ENCODE data around the gene ZNF823. TPM values are rescaled to one million over a fixed set of nuclear protein-coding genes. Genes with fewer than 3 reads are reported as not detected.

Gene ZNF823
- polyA plus RNA-seq, 1 of the 3 experiments (the other 2 are of a cell fraction) = 1.5 TPM

- Histone ChIP-seq H3K9ac (no peak overlapping the region), H3K36me3 (replicated peaks in 1 of 2; ENCODE audit: control insufficient read depth in 1 of 2, insufficient read depth in 2 of 2, low read length in 1 of 2) (peaks cover 27 to 47% of the 10 kb centered on the region in 2 experiments), H3K9me2 (no peaks in the 10 kb centered on the region), H3K4me3 (ENCODE audit: low read depth in 2 of 2, low read length in 1 of 2) (no peak overlapping the region), H3K27me3 (ENCODE audit: insufficient read depth) (no peaks in the 10 kb centered on the region), H3K4me1 (ENCODE audit: control insufficient read depth in 1 of 2, insufficient read depth in 2 of 2, low read depth in 1 of 2, low read length in 1 of 2) (no peaks in the 10 kb centered on the region), H2AFZ (ENCODE audit: low read depth) (no peak overlapping the region), H3K27ac (ENCODE audit: low read depth in 2 of 2, low read length in 1 of 2) (no peak overlapping the region), H3K4me2 (no peak overlapping the region), H3F3A (replicated peaks; ENCODE audit: insufficient read depth) (peaks cover 3% of the 10 kb centered on the region), H4K20me1 (ENCODE audit: insufficient read depth) (no peaks in the 10 kb centered on the region), H3K79me2 (ENCODE audit: insufficient read depth) (no peaks in the 10 kb centered on the region), H3K9me3 (peaks cover 51% of the 10 kb centered on the region)
- 86% methylated on average over 3 of the region's 3 CpGs for WGBS (ENCODE audit: low lambda C conversion rate)
- no peak for DNase-seq
- POLR2A ChIA-PET = no interaction called here
- CTCF ChIA-PET = interaction anchor here (0.7 kb wide), 1 partner anchor 139 kb away, joined by 3 read pairs; no protein-coding TSS in a partner anchor
- no peak for TF ChIP-seq TAF1 (IDR thresholded peaks at IDR 0.05; ENCODE audit: borderline replicate concordance, low read depth, low read length)
- TF ChIP-seq IRF3 (IDR thresholded peaks at IDR 0.05; ENCODE audit: low read depth, low read length) = no peak
- no peak for TF ChIP-seq EP300 (IDR thresholded peaks at IDR 0.05; ENCODE audit: borderline replicate concordance in 1 of 2, low read depth in 1 of 2, low read length in 1 of 2)
- TF ChIP-seq JUND (IDR thresholded peaks at IDR 0.05) = no peak
- no peak for TF ChIP-seq ZBTB33 (IDR thresholded peaks at IDR 0.05; ENCODE audit: borderline replicate concordance, low read depth)
- no peak for TF ChIP-seq NRF1 (IDR thresholded peaks at IDR 0.05; ENCODE audit: low read depth, low read length)
- TF ChIP-seq FOXM1 (IDR thresholded peaks at IDR 0.05; ENCODE audit: low read depth) = no peak
- no peak for TF ChIP-seq TCF12 (IDR thresholded peaks at IDR 0.05)
- TF ChIP-seq MXI1 (IDR thresholded peaks at IDR 0.05; ENCODE audit: low read depth, low read length) = no peak
- TF ChIP-seq REST (IDR thresholded peaks at IDR 0.05; ENCODE audit: low read depth, low read length) = no peak
- TF ChIP-seq FOSL2 (IDR thresholded peaks at IDR 0.05; ENCODE audit: borderline replicate concordance, low read depth) = no peak
- no peak for TF ChIP-seq GABPA (IDR thresholded peaks at IDR 0.05; ENCODE audit: low read depth)
- no peak for TF ChIP-seq NFIC (IDR thresholded peaks at IDR 0.05; ENCODE audit: borderline replicate concordance)
- TF ChIP-seq RXRA (IDR thresholded peaks at IDR 0.05; ENCODE audit: borderline replicate concordance, low read depth) = no peak
- no peak for TF ChIP-seq YY1 (IDR thresholded peaks at IDR 0.05; ENCODE audit: low read depth)
These were observed 45.6 kb upstream of the ZNF823 start for GRCh38 chr19:11784356-11784755.
